Stimulated activated CD4-positive, alpha-beta T cell treated with anti-CD3 and anti-CD28 coated beads, Interleukin-1b, Interleukin-23, amount 100 ng/mL, for 24 hours (primary cell): ENCODE measurements around the gene NPHP1.
"Not testable (repeated sequence)": the region's sequence is repeated elsewhere in the genome, so short reads cannot be mapped to it uniquely, and the experiment has no call there.

ENCODE experiments used
- DNase-seq, 4 experiments: peaks; one replicate each; pipeline ENCODE4 v3.0.0-alpha.2; 2020; ENCODE audit warnings: low read depth in 4 of 4, low spot score in 1 of 4

Gene NPHP1

GRCh38 chr2:110104025-110104771 is 100.6 kb downstream of the NPHP1 start:
- DNase-seq = no peak

GRCh38 chr2:110103061-110103961 is 101.5 kb downstream of the NPHP1 start:
- DNase-seq = no peak

- DNase-seq = no peak
These were observed 102.7 kb downstream of the NPHP1 start for GRCh38 chr2:110101901-110102803.

GRCh38 chr2:110101280-110101844 is 103.5 kb downstream of the NPHP1 start:
- DNase-seq = no peak

- not testable (repeated sequence) for DNase-seq
These were observed 103.9 kb downstream of the NPHP1 start for GRCh38 chr2:110100880-110101279.

- DNase-seq = no peak
These were observed 104.3 kb downstream of the NPHP1 start for GRCh38 chr2:110100480-110100879.

- no peak for DNase-seq
These were observed 105.2 kb downstream of the NPHP1 start for GRCh38 chr2:110099471-110100225.

- no peak for DNase-seq
These were observed 105.8 kb downstream of the NPHP1 start for GRCh38 chr2:110099038-110099425.

- DNase-seq = no peak
These were observed 107.2 kb downstream of the NPHP1 start for GRCh38 chr2:110097506-110098220.

GRCh38 chr2:110095994-110096633 is 108.7 kb downstream of the NPHP1 start:
- no peak for DNase-seq

- DNase-seq = not testable (repeated sequence)
These were observed 109.8 kb downstream of the NPHP1 start for GRCh38 chr2:110094884-110095534.

- not testable (repeated sequence) for DNase-seq
These were observed 110.9 kb downstream of the NPHP1 start for GRCh38 chr2:110093924-110094323.

GRCh38 chr2:110090164-110090563 is 114.6 kb downstream of the NPHP1 start:
- not testable (repeated sequence) for DNase-seq

GRCh38 chr2:110083757-110084156 is 121.1 kb downstream of the NPHP1 start:
- not testable (repeated sequence) for DNase-seq

GRCh38 chr2:110083162-110083561 is 121.7 kb downstream of the NPHP1 start:
- not testable (repeated sequence) for DNase-seq

GRCh38 chr2:110078104-110078503 is 126.7 kb downstream of the NPHP1 start:
- not testable (repeated sequence) for DNase-seq

GRCh38 chr2:110075896-110076295 is 128.9 kb downstream of the NPHP1 start:
- not testable (repeated sequence) for DNase-seq
